Measurements from ENCODE around the gene YPEL1.

Gene YPEL1

GRCh38 chr22:21708960-21709359 lies 26.6 kb downstream of the YPEL1 start:
- H3K27me3 ChIP-seq (ENCODE audit: control insufficient read depth, insufficient read depth, low read length): no peaks in the 10 kb centered on the region
- no peaks in the 10 kb centered on the region for H3K9me3 ChIP-seq (ENCODE audit: control insufficient read depth, insufficient read depth, low read depth, low read length)
- H3K27ac ChIP-seq (ENCODE audit: low read depth, low read length): no peak overlapping the region
- no peaks in the 10 kb centered on the region for H3K4me1 ChIP-seq (ENCODE audit: control insufficient read depth, insufficient read depth, low read length)
- no peak overlapping the region for H3K4me3 ChIP-seq (ENCODE audit: low read depth, low read length)
- H3K36me3 ChIP-seq (ENCODE audit: control insufficient read depth, insufficient read depth, low read length): peaks cover 3% of the 10 kb centered on the region; the same call in 1 of the 2 replicates
- no peak overlapping the region for H3K9ac ChIP-seq (ENCODE audit: low read length)

- Histone ChIP-seq H3K4me3 (ENCODE audit: low read depth, low read length) (no peak overlapping the region), H3K27me3 (ENCODE audit: control insufficient read depth, insufficient read depth, low read length) (no peaks in the 10 kb centered on the region), H3K36me3 (ENCODE audit: control insufficient read depth, insufficient read depth, low read length) (peaks cover 6% of the 10 kb centered on the region; the same call in 1 of the 2 replicates), H3K27ac (ENCODE audit: low read depth, low read length) (no peak overlapping the region), H3K4me1 (ENCODE audit: control insufficient read depth, insufficient read depth, low read length) (no peaks in the 10 kb centered on the region), H3K9me3 (ENCODE audit: control insufficient read depth, insufficient read depth, low read depth, low read length) (no peaks in the 10 kb centered on the region), H3K9ac (ENCODE audit: low read length) (no peak overlapping the region)
These were observed 27.9 kb downstream of the YPEL1 start for GRCh38 chr22:21707677-21708076.

GRCh38 chr22:21703684-21704316 lies 31.8 kb downstream of the YPEL1 start:
- no peaks in the 10 kb centered on the region for H3K9me3 ChIP-seq (ENCODE audit: control insufficient read depth, insufficient read depth, low read depth, low read length)
- no peak overlapping the region for H3K9ac ChIP-seq (ENCODE audit: low read length)
- no peaks in the 10 kb centered on the region for H3K4me1 ChIP-seq (ENCODE audit: control insufficient read depth, insufficient read depth, low read length)
- peaks cover 8% of the 10 kb centered on the region for H3K36me3 ChIP-seq (ENCODE audit: control insufficient read depth, insufficient read depth, low read length)
- H3K27ac ChIP-seq (ENCODE audit: low read depth, low read length): no peak overlapping the region
- H3K27me3 ChIP-seq (ENCODE audit: control insufficient read depth, insufficient read depth, low read length): no peaks in the 10 kb centered on the region
- H3K4me3 ChIP-seq (ENCODE audit: low read depth, low read length): no peak overlapping the region

GRCh38 chr22:21702700-21703683 lies 32.6 kb downstream of the YPEL1 start:
- Histone ChIP-seq H3K27me3 (ENCODE audit: control insufficient read depth, insufficient read depth, low read length) (no peaks in the 10 kb centered on the region), H3K27ac (ENCODE audit: low read depth, low read length) (no peak overlapping the region), H3K36me3 (ENCODE audit: control insufficient read depth, insufficient read depth, low read length) (peaks cover 12% of the 10 kb centered on the region), H3K4me1 (ENCODE audit: control insufficient read depth, insufficient read depth, low read length) (no peaks in the 10 kb centered on the region), H3K9me3 (ENCODE audit: control insufficient read depth, insufficient read depth, low read depth, low read length) (no peaks in the 10 kb centered on the region), H3K4me3 (ENCODE audit: low read depth, low read length) (no peak overlapping the region), H3K9ac (ENCODE audit: low read length) (peak overlapping the region; percentile 10)

GRCh38 chr22:21702094-21702493 lies 33.5 kb downstream of the YPEL1 start:
- Histone ChIP-seq H3K4me3 (ENCODE audit: low read depth, low read length) (no peak overlapping the region), H3K9ac (ENCODE audit: low read length) (no peak overlapping the region), H3K27ac (ENCODE audit: low read depth, low read length) (no peak overlapping the region), H3K9me3 (ENCODE audit: control insufficient read depth, insufficient read depth, low read depth, low read length) (no peaks in the 10 kb centered on the region), H3K36me3 (ENCODE audit: control insufficient read depth, insufficient read depth, low read length) (peaks cover 18% of the 10 kb centered on the region), H3K4me1 (ENCODE audit: control insufficient read depth, insufficient read depth, low read length) (no peaks in the 10 kb centered on the region), H3K27me3 (ENCODE audit: control insufficient read depth, insufficient read depth, low read length) (no peaks in the 10 kb centered on the region)

GRCh38 chr22:21701384-21701971 lies 34.1 kb downstream of the YPEL1 start:
- Histone ChIP-seq H3K4me1 (ENCODE audit: control insufficient read depth, insufficient read depth, low read length) (no peaks in the 10 kb centered on the region), H3K27ac (ENCODE audit: low read depth, low read length) (no peak overlapping the region), H3K36me3 (ENCODE audit: control insufficient read depth, insufficient read depth, low read length) (peaks cover 24% of the 10 kb centered on the region), H3K9ac (ENCODE audit: low read length) (no peak overlapping the region), H3K27me3 (ENCODE audit: control insufficient read depth, insufficient read depth, low read length) (no peaks in the 10 kb centered on the region), H3K4me3 (ENCODE audit: low read depth, low read length) (no peak overlapping the region), H3K9me3 (ENCODE audit: control insufficient read depth, insufficient read depth, low read depth, low read length) (no peaks in the 10 kb centered on the region)

GRCh38 chr22:21700822-21701221 lies 34.8 kb downstream of the YPEL1 start:
- no peak overlapping the region for H3K4me3 ChIP-seq (ENCODE audit: low read depth, low read length)
- H3K27ac ChIP-seq (ENCODE audit: low read depth, low read length): no peak overlapping the region
- no peaks in the 10 kb centered on the region for H3K27me3 ChIP-seq (ENCODE audit: control insufficient read depth, insufficient read depth, low read length)
- no peaks in the 10 kb centered on the region for H3K4me1 ChIP-seq (ENCODE audit: control insufficient read depth, insufficient read depth, low read length)
- no peak overlapping the region for H3K9ac ChIP-seq (ENCODE audit: low read length)
- H3K36me3 ChIP-seq (ENCODE audit: control insufficient read depth, insufficient read depth, low read length): peaks cover 31% of the 10 kb centered on the region
- no peaks in the 10 kb centered on the region for H3K9me3 ChIP-seq (ENCODE audit: control insufficient read depth, insufficient read depth, low read depth, low read length)

GRCh38 chr22:21699643-21700042 lies 36.0 kb downstream of the YPEL1 start:
- H3K27ac ChIP-seq (ENCODE audit: low read depth, low read length): no peak overlapping the region
- no peaks in the 10 kb centered on the region for H3K4me1 ChIP-seq (ENCODE audit: control insufficient read depth, insufficient read depth, low read length)
- peaks cover 43% of the 10 kb centered on the region for H3K36me3 ChIP-seq (ENCODE audit: control insufficient read depth, insufficient read depth, low read length)
- H3K4me3 ChIP-seq (ENCODE audit: low read depth, low read length): no peak overlapping the region
- no peaks in the 10 kb centered on the region for H3K27me3 ChIP-seq (ENCODE audit: control insufficient read depth, insufficient read depth, low read length)
- H3K9ac ChIP-seq (ENCODE audit: low read length): no peak overlapping the region
- H3K9me3 ChIP-seq (ENCODE audit: control insufficient read depth, insufficient read depth, low read depth, low read length): no peaks in the 10 kb centered on the region

- Histone ChIP-seq H3K27ac (ENCODE audit: low read depth, low read length) (no peak overlapping the region), H3K36me3 (ENCODE audit: control insufficient read depth, insufficient read depth, low read length) (peaks cover 52% of the 10 kb centered on the region), H3K9me3 (ENCODE audit: control insufficient read depth, insufficient read depth, low read depth, low read length) (no peaks in the 10 kb centered on the region), H3K4me3 (ENCODE audit: low read depth, low read length) (no peak overlapping the region), H3K4me1 (ENCODE audit: control insufficient read depth, insufficient read depth, low read length) (no peaks in the 10 kb centered on the region), H3K9ac (ENCODE audit: low read length) (no peak overlapping the region), H3K27me3 (ENCODE audit: control insufficient read depth, insufficient read depth, low read length) (no peaks in the 10 kb centered on the region)
These were observed 36.9 kb downstream of the YPEL1 start for GRCh38 chr22:21698430-21699329.

GRCh38 chr22:21697880-21698279 lies 37.7 kb downstream of the YPEL1 start:
- peaks cover 54% of the 10 kb centered on the region for H3K36me3 ChIP-seq (ENCODE audit: control insufficient read depth, insufficient read depth, low read length)
- H3K27ac ChIP-seq (ENCODE audit: low read depth, low read length): no peak overlapping the region
- H3K9ac ChIP-seq (ENCODE audit: low read length): no peak overlapping the region
- no peaks in the 10 kb centered on the region for H3K27me3 ChIP-seq (ENCODE audit: control insufficient read depth, insufficient read depth, low read length)
- H3K9me3 ChIP-seq (ENCODE audit: control insufficient read depth, insufficient read depth, low read depth, low read length): no peaks in the 10 kb centered on the region
- H3K4me3 ChIP-seq (ENCODE audit: low read depth, low read length): no peak overlapping the region
- no peaks in the 10 kb centered on the region for H3K4me1 ChIP-seq (ENCODE audit: control insufficient read depth, insufficient read depth, low read length)
